HG02571 (cell line): ENCODE results near the gene ZNF208.
"Not testable (repeated sequence)": the region's sequence is repeated elsewhere in the genome, so short reads cannot be mapped to it uniquely, and the experiment has no call there.

ENCODE experiments used
- ATAC-seq: cut with Tn5 transposase; IDR thresholded peaks from one replicate; pipeline ENCODE4 v1.9.1; 2021; ENCODE audit warnings: mild to moderate bottlenecking, moderate library complexity; ENCODE audit not compliant: unreplicated experiment

Gene ZNF208

GRCh38 chr19:22010437-22011143 is at the start of gene ZNF208:
TSS of gene ZNF208 (minus strand) at chr19:22010943. CDS start at chr19:22010794, 149 bp downstream.
- not testable (repeated sequence) for ATAC-seq

- no peak for ATAC-seq
Observed at GRCh38 chr19:22052644-22053013, 41.9 kb upstream of the ZNF208 start.

- not testable (repeated sequence) for ATAC-seq
Observed at GRCh38 chr19:22041151-22041550, 30.4 kb upstream of the ZNF208 start.

- no peak for ATAC-seq
Observed at GRCh38 chr19:22030680-22031079, 19.9 kb upstream of the ZNF208 start.

GRCh38 chr19:22026687-22027086 is 15.9 kb upstream of the ZNF208 start:
- no peak for ATAC-seq

GRCh38 chr19:22025539-22025938 is 14.8 kb upstream of the ZNF208 start:
- not testable (repeated sequence) for ATAC-seq

- no peak for ATAC-seq
Observed at GRCh38 chr19:21970466-21970865, 40.3 kb downstream of the ZNF208 start.

GRCh38 chr19:21947775-21948174 is 63.0 kb downstream of the ZNF208 start:
- no peak for ATAC-seq

- ATAC-seq = no peak
Observed at GRCh38 chr19:21940684-21941083, 70.1 kb downstream of the ZNF208 start.

- ATAC-seq = no peak
Observed at GRCh38 chr19:21934593-21934992, 76.2 kb downstream of the ZNF208 start.

GRCh38 chr19:21934131-21934530 is 76.6 kb downstream of the ZNF208 start:
- no peak for ATAC-seq

GRCh38 chr19:21922276-21922675 is 88.5 kb downstream of the ZNF208 start:
- ATAC-seq = no peak

- ATAC-seq = no peak
Observed at GRCh38 chr19:21921691-21922180, 89.0 kb downstream of the ZNF208 start.

- ATAC-seq = no peak
Observed at GRCh38 chr19:21915411-21915810, 95.3 kb downstream of the ZNF208 start.

- no peak for ATAC-seq
Observed at GRCh38 chr19:21912654-21913053, 98.1 kb downstream of the ZNF208 start.

- no peak for ATAC-seq
Observed at GRCh38 chr19:21910318-21910717, 100.4 kb downstream of the ZNF208 start.

- no peak for ATAC-seq
Observed at GRCh38 chr19:21908066-21908465, 102.7 kb downstream of the ZNF208 start.

- ATAC-seq = no peak
Observed at GRCh38 chr19:21907516-21907915, 103.2 kb downstream of the ZNF208 start.

- no peak for ATAC-seq
Observed at GRCh38 chr19:21902571-21902970, 108.2 kb downstream of the ZNF208 start.

GRCh38 chr19:21901861-21902260 is 108.9 kb downstream of the ZNF208 start:
- ATAC-seq = no peak

GRCh38 chr19:21900401-21900800 is 110.3 kb downstream of the ZNF208 start:
- ATAC-seq = no peak

- ATAC-seq = no peak
Observed at GRCh38 chr19:21891086-21891485, 119.7 kb downstream of the ZNF208 start.

GRCh38 chr19:21890017-21890416 is 120.7 kb downstream of the ZNF208 start:
- ATAC-seq = not testable (repeated sequence)
